Endothelial cell of umbilical vein (primary cell): ENCODE data around the gene PPIE. TPM values are rescaled to one million over a fixed set of nuclear protein-coding genes. Genes with fewer than 3 reads are reported as not detected.

Source experiments
- BruUV-seq: library from RNA; stranded (reverse); fragments of 400-500 nt; replicated peaks from 2 replicates; lab custom pipeline; 2021; lab: Mats Ljungman, UMichigan
- CTCF ChIA-PET: fragments of 300-600, 350-600 bp; sonication (Branson Sonifier 250); formaldehyde crosslinking; loops from one replicate; lab custom pipeline; 2021; ENCODE audit warnings: antibody characterized with exemption, inconsistent platforms; lab: Charles Lee
- POLR2A ChIA-PET: fragments of 300-600, 350-600 bp; sonication (Branson Sonifier 250); formaldehyde crosslinking; loops from one replicate; lab custom pipeline; 2021; ENCODE audit warnings: antibody characterized with exemption, inconsistent platforms; lab: Charles Lee
- DNase-seq: peaks from one replicate; pipeline ENCODE4 v3.0.0-alpha.2; 2011; ENCODE audit warnings: low read depth, low spot score
- FAIRE-seq: peaks from 2 replicates; lab custom pipeline; 2011; peaks lifted over from hg19 to GRCh38; lab: Jason Lieb, UNC
- H2AFZ ChIP-seq: 2 replicates; pipeline ENCODE4 v1.6.0; 2012; ENCODE audit warnings: low read depth, low read length, control low read depth, inconsistent platforms
- H3K27ac ChIP-seq: 2 replicates; pipeline ENCODE4 v1.5.1; 2011; ENCODE audit warnings: low read depth, mild to moderate bottlenecking, control low read depth, low read length, moderate library complexity; ENCODE audit not compliant: insufficient read depth
- H3K27me3 ChIP-seq, 2 experiments: 2 replicates each; pipeline versions ENCODE4 v1.6.0 to v1.6.1; 2011; ENCODE audit warnings: low read length in 2 of 2, mixed read lengths in 1 of 2; ENCODE audit not compliant: control insufficient read depth in 2 of 2, insufficient read depth in 2 of 2
- H3K36me3 ChIP-seq, 2 experiments: 2 replicates in 1 of 2; 3 replicates in 1 of 2; pipeline ENCODE4 v1.5.1; 2011; ENCODE audit warnings: low read length in 2 of 2, mild to moderate bottlenecking in 1 of 2, moderate library complexity in 1 of 2; ENCODE audit not compliant: control insufficient read depth in 2 of 2, insufficient read depth in 2 of 2; ENCODE audit errors: extremely low read depth in 1 of 2
- H3K4me1 ChIP-seq: 3 replicates; pipeline ENCODE4 v1.5.1; 2011; ENCODE audit warnings: mild to moderate bottlenecking, low read length; ENCODE audit not compliant: control insufficient read depth, insufficient read depth; ENCODE audit errors: extremely low read depth
- H3K4me2 ChIP-seq: 2 replicates; pipeline ENCODE4 v1.6.1; 2011; ENCODE audit warnings: low read length, control low read depth, mixed read lengths; ENCODE audit not compliant: insufficient read depth
- H3K4me3 ChIP-seq, 3 experiments: fragments of 200-600 bp in 1 of 3; sonication (generic), shearing (Covaris generic) in 1 of 3; replicated peaks in 1 of 3; 2 replicates each; pipeline ENCODE4 v1.5.1; 2011 to 2016; ENCODE audit warnings: control low read depth in 3 of 3, low read length in 3 of 3, mild to moderate bottlenecking in 2 of 3, inconsistent platforms in 1 of 3, low read depth in 1 of 3, moderate library complexity in 1 of 3; ENCODE audit not compliant: insufficient read depth in 1 of 3
- H3K79me2 ChIP-seq: 2 replicates; pipeline ENCODE4 v1.6.0; 2012; ENCODE audit warnings: low read length, inconsistent platforms; ENCODE audit not compliant: control insufficient read depth, insufficient read depth
- H3K9ac ChIP-seq: replicated peaks from 2 replicates; pipeline ENCODE3; 2011; ENCODE audit warnings: low read length, control low read depth; ENCODE audit not compliant: insufficient read depth; ENCODE audit errors: extremely low read depth
- H3K9me1 ChIP-seq: replicated peaks from 3 replicates; pipeline ENCODE4 v1.6.0; 2011; ENCODE audit warnings: mild to moderate bottlenecking, low read length; ENCODE audit not compliant: control insufficient read depth, insufficient read depth; ENCODE audit errors: extremely low read depth
- H3K9me3 ChIP-seq: replicated peaks from 2 replicates; pipeline ENCODE4 v1.5.1; 2012; ENCODE audit warnings: low read length, inconsistent platforms; ENCODE audit not compliant: control insufficient read depth, insufficient read depth
- H4K20me1 ChIP-seq: replicated peaks from 2 replicates; pipeline ENCODE3; 2011; ENCODE audit warnings: mild to moderate bottlenecking, low read length; ENCODE audit not compliant: control insufficient read depth, insufficient read depth; ENCODE audit errors: extremely low read depth
- EZH2 ChIP-seq: IDR thresholded peaks from 2 replicates; pipeline ENCODE4 v1.6.1; 2012; ENCODE audit warnings: borderline replicate concordance, low read depth, mild to moderate bottlenecking, moderate library complexity, low read length, inconsistent platforms; ENCODE audit not compliant: severe bottlenecking
- FOS ChIP-seq: IDR thresholded peaks from 2 replicates; pipeline ENCODE4 v1.6.1; 2011; ENCODE audit warnings: mild to moderate bottlenecking, low read length, moderate library complexity, borderline replicate concordance; ENCODE audit not compliant: insufficient read depth
- GATA2 ChIP-seq: IDR thresholded peaks from 2 replicates; pipeline ENCODE4 v1.7.0; 2011; ENCODE audit warnings: low read depth, mild to moderate bottlenecking, moderate library complexity, mixed read lengths, low read length; ENCODE audit not compliant: insufficient read length, insufficient read depth
- JUN ChIP-seq: IDR thresholded peaks from 2 replicates; pipeline ENCODE4 v1.6.1; 2011; ENCODE audit warnings: borderline replicate concordance, low read depth; ENCODE audit not compliant: insufficient read length, insufficient read depth
- MYC ChIP-seq: IDR thresholded peaks from one replicate; pipeline ENCODE4 v1.6.1; 2011; ENCODE audit warnings: mild to moderate bottlenecking, low read depth, low read length
- POLR2A ChIP-seq: IDR thresholded peaks from 2 replicates; pipeline ENCODE4 v1.6.1; 2012; ENCODE audit warnings: low read depth, mild to moderate bottlenecking, control low read depth, low read length
- POLR2AphosphoS5 ChIP-seq: IDR thresholded peaks from 2 replicates; pipeline ENCODE4 v1.6.1; 2012; ENCODE audit warnings: low read depth, mild to moderate bottlenecking, control low read depth, low read length, moderate library complexity; ENCODE audit not compliant: insufficient read depth
- dilution Hi-C: fragments of 300-500 bp; cut with MboI; formaldehyde crosslinking; loops from one replicate; pipeline ENCODE4 v1.15.0; 2019; ENCODE audit warnings: low sequenced_read_pairs; ENCODE audit not compliant: extremely low pct_ligation_motif_present
- intact Hi-C: fragments of 100-400 bp; cut with micrococcal nuclease; formaldehyde crosslinking; loops from one replicate; pipeline ENCODE4 v1.10.0; 2022
- polyA plus RNA-seq, 4 experiments: library from polyadenylated mRNA; depleted of rRNA in 3 of 4; stranded (reverse) in 3 of 4; unstranded in 1 of 4; fragments of >200 nt; gene quantifications; 2 replicates each; pipeline versions ENCODE4 v1.2.1 to v1.2.3, GENCODE V29; 2011 to 2012; ENCODE audit warnings: missing spikeins in 1 of 4
- total RNA-seq: library from RNA; stranded (reverse); gene quantifications from 2 replicates; pipeline ENCODE4 v1.2.3, GENCODE V29; 2021
- TF ChIP-seq, protein P1 (sequence below), 2 donors: IDR thresholded peaks; 1 replicate in 1 of 2; 2 replicates in 1 of 2; pipeline ENCODE4 v1.5.1; 2011; ENCODE audit warnings: low read length in 2 of 2, mild to moderate bottlenecking in 2 of 2, moderate library complexity in 2 of 2, control low read depth in 1 of 2, inconsistent platforms in 1 of 2, low read depth in 1 of 2; ENCODE audit not compliant: insufficient read depth in 1 of 2; ENCODE audit errors: extremely low read depth in 1 of 2
- TF ChIP-seq, protein P2 (sequence below): IDR thresholded peaks from 2 replicates; pipeline ENCODE4 v1.6.1; 2011; ENCODE audit not compliant: insufficient read depth, insufficient read length

The PPIE gene
- total and polyA plus RNA-seq, 2 donors (not counting 3 experiments of a cell fraction or from before 2014, with no cell fraction given) = 44.4 to 74.9 TPM

DNA sequence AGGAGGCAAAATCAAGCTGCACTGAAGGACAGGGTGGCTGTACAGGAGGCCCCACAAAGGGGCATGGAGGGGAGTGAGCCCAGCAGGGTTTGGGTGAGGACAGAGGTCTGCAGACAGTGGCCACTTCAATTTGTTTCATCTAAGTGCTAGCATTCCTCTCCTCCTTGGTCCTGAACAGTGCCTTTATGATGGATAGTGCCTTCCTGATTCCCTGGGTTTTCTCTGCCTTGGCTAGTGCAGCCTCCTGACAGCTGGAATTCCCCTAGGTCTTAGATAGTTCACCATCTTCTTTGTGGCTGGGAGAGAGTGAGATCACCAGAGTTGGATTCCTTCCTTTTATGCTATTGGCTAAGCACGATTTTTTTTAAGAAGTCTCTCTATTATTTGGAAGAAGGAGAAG lies 43.7 kb upstream of the PPIE start:
- Histone ChIP-seq H3K9me3 (no peaks in the 10 kb centered on the region), H2AFZ (no peak overlapping the region), H3K9ac (no peak overlapping the region), H3K27ac (no peak overlapping the region), H3K4me1 (no peaks in the 10 kb centered on the region), H4K20me1 (no peaks in the 10 kb centered on the region), H3K36me3 (no peaks in the 10 kb centered on the region), H3K4me2 (no peak overlapping the region), H3K27me3 (peaks cover 63 to 69% of the 10 kb centered on the region in 2 experiments), H3K9me1 (no peaks in the 10 kb centered on the region), H3K79me2 (no peaks in the 10 kb centered on the region), H3K4me3 (no peak overlapping the region)
- FAIRE-seq = no peak
- no TSS peak for BruUV-seq
- POLR2A ChIA-PET = no interaction called here
- intact Hi-C loops = no loop called here
- dilution Hi-C loops = no loop called here
- TF ChIP-seq FOS (no peak), EZH2 (no peak), POLR2AphosphoS5 (no peak), GATA2 (no peak), POLR2A (no peak), MYC (no peak), JUN (no peak)
- TF ChIP-seq, protein P1, sequence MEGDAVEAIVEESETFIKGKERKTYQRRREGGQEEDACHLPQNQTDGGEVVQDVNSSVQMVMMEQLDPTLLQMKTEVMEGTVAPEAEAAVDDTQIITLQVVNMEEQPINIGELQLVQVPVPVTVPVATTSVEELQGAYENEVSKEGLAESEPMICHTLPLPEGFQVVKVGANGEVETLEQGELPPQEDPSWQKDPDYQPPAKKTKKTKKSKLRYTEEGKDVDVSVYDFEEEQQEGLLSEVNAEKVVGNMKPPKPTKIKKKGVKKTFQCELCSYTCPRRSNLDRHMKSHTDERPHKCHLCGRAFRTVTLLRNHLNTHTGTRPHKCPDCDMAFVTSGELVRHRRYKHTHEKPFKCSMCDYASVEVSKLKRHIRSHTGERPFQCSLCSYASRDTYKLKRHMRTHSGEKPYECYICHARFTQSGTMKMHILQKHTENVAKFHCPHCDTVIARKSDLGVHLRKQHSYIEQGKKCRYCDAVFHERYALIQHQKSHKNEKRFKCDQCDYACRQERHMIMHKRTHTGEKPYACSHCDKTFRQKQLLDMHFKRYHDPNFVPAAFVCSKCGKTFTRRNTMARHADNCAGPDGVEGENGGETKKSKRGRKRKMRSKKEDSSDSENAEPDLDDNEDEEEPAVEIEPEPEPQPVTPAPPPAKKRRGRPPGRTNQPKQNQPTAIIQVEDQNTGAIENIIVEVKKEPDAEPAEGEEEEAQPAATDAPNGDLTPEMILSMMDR (IDR thresholded peaks at IDR 0.05; ENCODE audit: extremely low read depth in 1 of 2, insufficient read depth in 1 of 2, low read depth in 1 of 2, low read length in 2 of 2) = no peak
- TF ChIP-seq, protein P2, sequence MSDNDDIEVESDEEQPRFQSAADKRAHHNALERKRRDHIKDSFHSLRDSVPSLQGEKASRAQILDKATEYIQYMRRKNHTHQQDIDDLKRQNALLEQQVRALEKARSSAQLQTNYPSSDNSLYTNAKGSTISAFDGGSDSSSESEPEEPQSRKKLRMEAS = no peak
- no peak for DNase-seq
- CTCF ChIA-PET = interaction anchor here (1.3 kb wide), 1 partner anchor 89 kb away, joined by 5 read pairs; no protein-coding TSS in a partner anchor
